HPDE6-E6E7 (cell line): ENCODE measurements around the gene GMPR.

Experiments
- DNase-seq: peaks from one replicate; pipeline ENCODE4 v3.0.0; 2011; ENCODE audit warnings: missing footprints; ENCODE audit errors: extremely low spot score

Gene GMPR

DNA sequence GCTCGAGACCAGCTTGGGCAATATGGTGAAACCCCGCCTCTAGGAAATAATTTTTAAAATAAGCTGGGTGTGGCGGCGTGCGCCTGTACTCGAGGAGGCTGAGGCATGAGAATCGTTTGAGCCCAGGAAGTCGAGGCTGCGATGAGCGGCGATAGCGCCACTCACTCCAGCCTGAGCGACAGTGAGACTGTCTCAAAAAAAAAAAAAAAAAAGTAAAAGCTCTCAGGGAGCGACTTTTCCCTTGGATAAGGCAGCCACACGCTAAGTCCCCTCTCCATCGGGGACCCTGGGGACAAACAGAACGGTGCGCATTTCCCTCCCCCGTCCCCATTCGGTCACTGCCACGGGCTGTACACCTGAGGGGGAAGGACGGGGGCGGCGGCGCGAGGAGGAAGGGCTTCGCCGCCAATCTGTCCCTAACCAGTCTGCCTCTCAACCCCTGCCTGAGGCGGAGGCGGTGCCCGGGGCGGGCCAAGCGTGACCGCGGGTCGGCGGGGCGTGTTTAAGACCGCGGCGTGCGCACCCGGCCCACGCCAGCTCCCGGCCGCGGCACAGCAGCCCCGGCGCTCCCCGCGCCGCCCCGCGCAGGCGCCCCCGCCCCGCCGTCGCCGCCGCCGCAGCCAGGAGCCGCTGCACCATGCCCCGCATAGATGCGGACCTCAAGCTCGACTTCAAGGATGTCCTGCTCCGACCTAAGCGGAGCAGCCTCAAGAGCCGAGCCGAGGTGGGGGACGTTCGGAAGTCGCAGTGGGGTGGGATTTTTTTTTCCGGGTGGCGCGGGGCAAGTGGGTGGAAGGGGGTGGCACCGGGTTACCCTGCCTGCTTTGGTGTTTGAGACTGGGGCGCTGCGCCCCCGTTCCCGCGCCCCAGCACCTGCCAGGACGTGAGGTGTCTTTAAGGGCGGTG lies at the start of gene GMPR:
TSS of gene GMPR (plus strand) at position 531 of the 906 bp plus-strand sequence. CDS start at position 638, 107 bp downstream.
- peak; percentile 19 for DNase-seq

DNA sequence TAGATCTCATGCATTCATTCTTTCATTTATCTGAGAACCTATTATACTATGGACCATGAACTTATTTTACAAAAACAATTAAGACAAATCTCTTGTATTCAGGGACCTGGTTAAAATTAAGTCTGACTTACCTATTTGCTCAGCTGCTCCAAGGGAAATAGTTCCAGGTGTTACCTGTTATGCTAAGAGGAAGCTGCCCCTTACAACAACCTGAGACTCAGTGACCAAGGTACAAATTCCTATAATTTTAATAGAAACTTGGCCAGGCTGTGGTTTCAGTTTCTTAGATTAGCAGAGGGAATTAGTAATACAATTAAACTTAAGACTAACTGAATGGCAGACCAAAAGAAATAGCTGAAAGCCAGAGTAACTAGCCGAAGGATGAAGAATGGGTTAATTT lies 48.2 kb upstream of the GMPR start:
- DNase-seq: no peak

- DNase-seq: no peak
Measured at GRCh38 chr6:16196260-16196983, 42.0 kb upstream of the GMPR start.

DNA sequence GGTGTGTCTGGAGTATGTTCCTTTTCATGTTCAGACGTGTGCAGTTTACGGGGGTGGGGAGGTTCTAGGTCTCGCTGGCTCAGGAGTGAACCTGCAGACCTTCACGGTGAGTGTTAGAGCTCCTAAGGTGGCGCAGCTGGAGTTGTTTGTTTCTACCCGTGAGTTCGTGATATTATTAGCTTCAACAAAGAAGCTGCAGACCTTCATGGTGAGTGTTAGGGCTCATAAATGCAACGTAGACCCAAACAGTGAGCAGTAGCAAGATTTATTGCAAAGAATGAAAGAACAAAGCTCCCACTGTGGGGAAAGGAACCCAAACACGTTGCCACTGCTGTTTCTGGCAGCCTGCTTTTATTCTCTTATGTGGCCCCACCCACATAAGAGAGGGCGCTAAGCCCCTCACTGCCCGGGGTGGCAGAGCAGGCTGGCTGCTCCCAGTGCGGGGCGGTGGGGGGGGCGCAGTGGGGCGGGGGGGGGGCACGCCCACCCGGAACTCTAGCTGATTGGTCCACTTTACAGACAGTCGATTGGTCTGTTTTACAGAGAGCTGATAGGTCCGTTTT lies 41.3 kb upstream of the GMPR start:
- DNase-seq: no peak

GRCh38 chr6:16198061-16198705 lies 40.2 kb upstream of the GMPR start:
- no peak for DNase-seq

DNA sequence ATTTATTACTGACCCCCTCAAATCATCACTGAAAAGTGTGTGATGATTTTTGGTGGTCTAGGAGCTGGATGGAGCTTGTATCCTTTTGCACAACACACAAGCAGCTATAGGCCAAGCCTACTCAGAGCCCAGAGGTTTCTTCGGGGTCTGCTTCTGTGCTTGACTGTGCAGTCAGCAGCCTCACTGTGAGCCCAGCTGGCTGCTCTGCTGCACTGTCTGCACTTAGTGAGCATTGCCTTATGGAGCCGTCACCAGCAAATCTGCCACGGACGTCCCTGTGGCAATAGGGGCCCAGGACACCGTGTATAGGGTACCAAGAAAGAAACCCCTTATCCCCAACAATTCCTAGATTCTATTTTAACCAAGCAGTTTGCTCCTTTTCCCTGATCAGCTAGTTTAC lies 38.6 kb upstream of the GMPR start:
- no peak for DNase-seq

DNA sequence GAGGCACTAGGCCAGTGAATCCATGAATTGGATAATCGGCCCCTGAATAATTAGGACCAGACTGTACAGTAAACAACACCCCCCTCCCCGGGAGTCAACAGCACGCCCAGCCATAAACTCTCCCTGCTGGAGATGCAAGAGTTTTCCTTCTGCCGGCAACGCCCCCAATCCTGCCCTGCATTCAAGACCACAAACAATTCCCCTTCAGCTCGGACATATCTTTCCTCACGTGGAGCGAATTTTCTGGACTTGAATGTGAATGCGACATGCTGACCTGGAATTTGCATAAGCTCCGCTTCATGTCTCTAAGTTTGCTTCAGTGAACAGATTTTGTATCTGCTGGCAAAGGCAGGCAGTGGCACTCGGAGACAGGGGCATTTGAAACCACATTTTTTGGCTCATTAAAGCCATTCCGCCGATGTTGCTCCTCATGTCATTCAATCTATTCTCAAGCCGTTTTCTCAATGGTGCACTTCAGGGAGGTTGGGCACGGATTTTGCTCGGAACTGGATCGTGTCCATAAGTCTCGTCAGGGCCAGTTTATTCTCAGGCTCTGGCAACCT lies 38.0 kb upstream of the GMPR start:
- DNase-seq: no peak

GRCh38 chr6:16201706-16202105 lies 36.7 kb upstream of the GMPR start:
- DNase-seq: no peak

DNA sequence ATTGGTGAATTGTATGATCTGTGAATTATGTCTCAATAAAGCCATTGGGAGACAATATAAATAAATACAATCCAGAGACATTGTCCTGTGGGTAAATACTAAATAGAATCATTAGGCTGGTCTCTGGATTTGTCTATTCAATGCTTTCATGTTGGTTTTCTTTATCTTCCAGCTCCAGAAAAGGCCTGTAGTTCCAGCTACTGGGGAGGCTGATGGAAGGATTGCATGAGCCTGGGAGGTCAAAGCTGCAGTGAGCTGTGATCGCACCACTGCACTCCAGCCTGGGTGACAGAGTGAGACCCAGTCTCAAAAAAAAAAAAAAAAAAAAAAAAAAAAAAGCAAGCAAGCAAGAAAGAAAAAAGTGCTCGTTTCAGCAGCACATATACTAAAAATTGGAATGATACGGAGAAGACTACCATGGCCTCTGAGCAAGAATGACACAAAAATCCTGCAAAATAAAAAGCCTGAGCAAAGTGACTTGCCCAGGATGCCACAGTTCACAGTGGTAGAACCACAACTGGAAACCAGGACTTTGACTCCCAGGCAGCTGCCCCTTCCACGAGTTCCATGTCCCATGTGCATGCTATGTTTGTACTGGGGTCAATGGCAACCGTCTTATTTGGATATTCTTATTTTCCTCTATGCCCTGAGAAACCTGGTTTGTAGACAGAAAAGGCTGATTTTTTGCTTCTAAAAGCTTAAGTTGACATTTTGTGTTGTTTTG lies 33.6 kb upstream of the GMPR start:
- DNase-seq: no peak

- DNase-seq: no peak
Measured at GRCh38 chr6:16205377-16206144, 32.8 kb upstream of the GMPR start.

DNA sequence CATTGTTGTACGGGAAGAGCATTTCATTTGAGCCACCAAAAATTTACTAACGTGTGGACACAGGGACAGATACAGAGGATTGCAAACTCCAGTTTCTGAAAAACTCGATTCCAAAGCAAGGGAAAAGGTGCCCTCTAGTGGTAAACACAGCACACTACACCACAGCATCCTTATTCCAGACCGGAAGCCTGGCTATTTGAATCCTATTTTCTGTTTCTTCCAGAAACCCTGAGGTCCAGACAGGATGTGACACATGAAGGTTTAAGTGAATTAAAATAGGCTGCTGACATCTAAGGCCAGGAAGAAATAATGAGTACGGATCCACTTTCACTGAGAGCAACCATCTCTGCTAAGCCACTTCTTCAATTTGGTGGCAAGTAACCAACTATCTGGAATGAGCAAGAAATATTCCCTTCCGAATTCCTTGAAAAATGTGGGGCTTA lies 31.8 kb upstream of the GMPR start:
- DNase-seq: peak; percentile 48

DNA sequence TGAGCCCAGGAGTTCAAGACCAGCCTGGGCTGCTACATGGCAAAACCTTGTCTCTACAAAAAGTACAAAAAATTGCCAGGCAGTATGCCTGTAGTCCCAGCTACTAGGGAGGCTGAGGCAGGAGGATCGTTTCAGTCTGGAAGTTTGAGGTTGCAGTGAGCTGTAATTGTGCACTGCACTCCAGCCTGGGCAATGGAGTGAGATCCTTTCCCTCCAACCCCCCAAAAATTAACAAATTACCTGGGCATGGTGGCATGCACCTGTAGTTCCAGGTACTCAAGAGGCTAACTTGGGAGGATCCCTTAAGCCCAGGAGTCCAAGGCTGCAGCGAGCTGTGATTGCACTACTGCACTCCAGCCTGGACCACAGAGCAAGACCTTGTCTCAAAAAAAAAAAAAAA lies 29.4 kb upstream of the GMPR start:
- DNase-seq: no peak

DNA sequence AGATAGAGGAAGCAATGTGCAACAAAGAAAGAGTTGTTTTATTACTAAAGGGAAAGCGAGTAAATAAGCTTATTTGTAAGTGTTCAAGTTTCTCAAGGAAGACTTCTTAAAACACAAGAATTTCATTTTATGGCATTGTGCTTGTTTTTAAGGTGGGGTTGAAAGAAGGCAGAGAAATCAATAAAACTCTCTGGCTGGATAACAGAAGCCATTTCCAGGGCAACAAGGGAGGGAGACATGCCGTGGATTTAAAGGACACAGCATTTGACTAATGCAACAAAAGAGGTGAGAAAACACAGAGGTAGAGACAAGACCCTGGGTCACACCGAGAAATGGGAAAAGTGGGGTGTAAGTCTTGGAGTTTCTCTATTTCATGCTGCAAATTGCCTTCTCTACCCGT lies 28.8 kb upstream of the GMPR start:
- DNase-seq: no peak

- no peak for DNase-seq
Measured at GRCh38 chr6:16212276-16212675, 26.1 kb upstream of the GMPR start.

GRCh38 chr6:16216501-16217155 lies 21.8 kb upstream of the GMPR start:
- no peak for DNase-seq

DNA sequence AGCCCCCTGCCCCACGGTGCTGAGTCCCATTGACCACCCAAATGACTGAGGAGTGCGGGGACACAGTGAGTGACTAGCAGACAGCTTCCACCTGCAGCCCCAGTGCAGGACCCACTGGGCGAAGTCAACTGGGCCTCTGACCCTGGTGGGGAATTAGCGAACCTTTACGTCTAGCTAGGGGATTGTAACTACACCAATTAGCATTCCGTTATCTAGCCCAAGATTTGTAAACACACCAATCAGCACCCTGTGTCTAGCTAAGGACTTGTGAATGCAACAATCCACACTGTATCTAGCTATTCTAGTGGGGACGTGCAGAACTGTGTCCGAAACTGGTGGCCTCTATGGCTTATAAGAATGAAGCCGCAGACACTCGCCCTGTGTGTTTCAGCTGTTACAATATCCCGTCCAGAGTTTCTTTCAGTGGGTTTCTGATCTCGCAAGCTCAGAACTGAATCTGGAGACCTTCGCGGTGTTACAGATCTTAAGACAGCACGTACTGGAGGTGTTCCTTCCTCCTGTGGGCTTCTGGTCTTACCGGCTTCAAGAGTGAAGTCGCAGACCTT lies 21.1 kb upstream of the GMPR start:
- DNase-seq: no peak

GRCh38 chr6:16222826-16223225 lies 15.6 kb upstream of the GMPR start:
- DNase-seq: no peak

GRCh38 chr6:16223362-16223761 lies 15.0 kb upstream of the GMPR start:
- DNase-seq: no peak

- no peak for DNase-seq
Measured at GRCh38 chr6:16224409-16224808, 14.0 kb upstream of the GMPR start.
